HepG2 (cell line): Measurements from ENCODE around the gene CAB39. TPM values are rescaled to one million over a fixed set of nuclear protein-coding genes. Genes with fewer than 3 reads are reported as not detected.

ENCODE experiments used
- AKAP8 ChIP-seq: sonication (generic); formaldehyde crosslinking; IDR thresholded peaks from 2 replicates; pipeline ENCODE4 v1.5.1; 2020; ENCODE audit warnings: mild to moderate bottlenecking, missing genetic modification reagents
- HOXA7 ChIP-seq: sonication (generic); formaldehyde crosslinking; IDR thresholded peaks from 2 replicates; pipeline ENCODE4 v1.8.1; 2022; ENCODE audit warnings: mild to moderate bottlenecking, missing genetic modification reagents, moderate library complexity
- RBAK ChIP-seq: sonication (generic); formaldehyde crosslinking; IDR thresholded peaks from 2 replicates; pipeline ENCODE4 v1.5.1; 2020; ENCODE audit warnings: mild to moderate bottlenecking, missing genetic modification reagents
- SIN3A ChIP-seq: IDR thresholded peaks from 2 replicates; pipeline ENCODE4 v1.6.1; 2011; ENCODE audit warnings: low read depth, mild to moderate bottlenecking, control low read depth, low read length, borderline replicate concordance
- ZNF121 ChIP-seq: sonication (generic); formaldehyde crosslinking; IDR thresholded peaks from 2 replicates; pipeline ENCODE4 v1.5.0; 2020; ENCODE audit warnings: mild to moderate bottlenecking, missing genetic modification reagents
- ZNF251 ChIP-seq: sonication (generic); formaldehyde crosslinking; IDR thresholded peaks from 2 replicates; pipeline ENCODE4 v1.9.0; 2021; ENCODE audit warnings: mild to moderate bottlenecking, missing genetic modification reagents
- ZNF484 ChIP-seq: sonication (generic); formaldehyde crosslinking; IDR thresholded peaks from 2 replicates; pipeline ENCODE4 v1.5.1; 2020; ENCODE audit warnings: mild to moderate bottlenecking, low read depth, missing genetic modification reagents, borderline replicate concordance
- ZNF552 ChIP-seq: sonication (generic); formaldehyde crosslinking; IDR thresholded peaks from 2 replicates; pipeline ENCODE4 v1.9.0; 2022; ENCODE audit warnings: missing genetic modification reagents, mild to moderate bottlenecking, borderline replicate concordance
- polyA plus RNA-seq, 8 experiments: library from polyadenylated mRNA; depleted of rRNA in 3 of 8; stranded (reverse) in 7 of 8; unstranded in 1 of 8; fragments of >200 nt; fragmentation: Illumina TruSeq in 4 of 8; extraction: Trizol in 4 of 8; gene quantifications; 2 replicates each; pipeline versions ENCODE4 v1.2.1 to v1.2.3, GENCODE V29; 2011 to 2016; ENCODE audit warnings: low read depth in 4 of 8, missing spikeins in 1 of 8, mixed read lengths in 1 of 8; ENCODE audit not compliant: insufficient read depth in 1 of 8
- total RNA-seq, 5 experiments: library from RNA; depleted of rRNA; stranded (reverse); fragments of >200 nt; fragmentation: Illumina TruSeq; extraction: Trizol; gene quantifications; 2 replicates each; pipeline ENCODE4 v1.2.3, GENCODE V29; 2016; ENCODE audit warnings: low read depth in 1 of 5
- TF ChIP-seq, protein P1 (sequence below): sonication (generic); formaldehyde crosslinking; IDR thresholded peaks from 2 replicates; pipeline ENCODE4 v1.4.0; 2020; ENCODE audit warnings: missing genetic modification reagents, mild to moderate bottlenecking, borderline replicate concordance
- TF ChIP-seq, protein P2 (sequence below): IDR thresholded peaks from 2 replicates; pipeline ENCODE4 v1.6.1; 2012; ENCODE audit warnings: inconsistent platforms
- TF ChIP-seq, protein P3 (sequence below): sonication (generic); formaldehyde crosslinking; IDR thresholded peaks from 2 replicates; pipeline ENCODE4 v1.8.0; 2022; ENCODE audit warnings: low read depth, missing genetic modification reagents

CAB39 gene
- total and polyA plus RNA-seq, 2 of the 13 experiments (the other 11 are each of a cell fraction or from before 2014, with no cell fraction given): 19.3 to 45.3 TPM

DNA sequence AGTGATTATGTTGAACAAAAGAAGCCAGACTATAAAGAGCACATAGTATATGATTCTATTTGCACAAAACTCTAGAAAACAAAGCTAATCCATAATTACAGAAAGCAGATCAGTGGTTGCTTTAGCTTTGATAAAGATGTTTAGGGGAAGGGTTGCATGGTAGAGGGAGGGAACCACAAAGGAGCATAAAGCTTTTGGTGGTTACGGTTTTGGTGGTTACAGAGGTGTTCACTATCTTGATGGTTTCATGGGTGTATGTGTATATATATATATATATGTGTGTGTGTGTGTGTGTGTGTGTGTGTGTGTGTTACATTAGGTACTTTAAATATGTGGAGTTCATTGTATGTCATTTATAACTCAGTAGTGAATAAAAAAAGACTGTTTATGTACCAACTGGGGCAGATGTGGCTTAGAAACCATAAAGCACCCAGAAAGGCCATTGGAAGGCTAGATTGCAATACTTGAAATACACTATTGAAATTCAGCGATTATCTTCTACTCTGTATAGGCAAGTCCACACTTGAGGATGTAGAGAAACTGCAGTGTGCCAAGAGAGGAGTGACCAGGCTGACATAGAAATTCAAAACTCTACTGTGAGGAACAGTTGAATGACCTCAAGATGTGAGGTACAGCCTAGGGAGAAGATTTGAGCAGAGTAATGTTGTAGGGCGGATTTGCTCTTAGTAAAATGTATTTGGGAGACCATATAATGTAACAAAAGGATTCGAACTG lies 60.6 kb downstream of the CAB39 start (continued):
- TF ChIP-seq, protein P1, sequence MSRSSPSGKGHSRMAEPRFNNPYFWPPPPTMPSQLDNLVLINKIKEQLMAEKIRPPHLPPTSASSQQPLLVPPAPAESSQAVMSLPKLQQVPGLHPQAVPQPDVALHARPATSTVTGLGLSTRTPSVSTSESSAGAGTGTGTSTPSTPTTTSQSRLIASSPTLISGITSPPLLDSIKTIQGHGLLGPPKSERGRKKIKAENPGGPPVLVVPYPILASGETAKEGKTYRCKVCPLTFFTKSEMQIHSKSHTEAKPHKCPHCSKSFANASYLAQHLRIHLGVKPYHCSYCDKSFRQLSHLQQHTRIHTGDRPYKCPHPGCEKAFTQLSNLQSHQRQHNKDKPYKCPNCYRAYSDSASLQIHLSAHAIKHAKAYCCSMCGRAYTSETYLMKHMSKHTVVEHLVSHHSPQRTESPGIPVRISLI (CRISPR knock-in tag): no peak
- TF ChIP-seq HOXA7 (CRISPR knock-in tag) (no peak), AKAP8 (CRISPR knock-in tag) (no peak), ZNF251 (CRISPR knock-in tag) (no peak), ZNF552 (CRISPR knock-in tag) (no peak), ZNF121 (CRISPR knock-in tag) (no peak), SIN3A (no peak), RBAK (CRISPR knock-in tag) (no peak), ZNF484 (CRISPR knock-in tag) (no peak)
- TF ChIP-seq, protein P2, sequence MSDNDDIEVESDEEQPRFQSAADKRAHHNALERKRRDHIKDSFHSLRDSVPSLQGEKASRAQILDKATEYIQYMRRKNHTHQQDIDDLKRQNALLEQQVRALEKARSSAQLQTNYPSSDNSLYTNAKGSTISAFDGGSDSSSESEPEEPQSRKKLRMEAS: no peak
- TF ChIP-seq, protein P3, sequence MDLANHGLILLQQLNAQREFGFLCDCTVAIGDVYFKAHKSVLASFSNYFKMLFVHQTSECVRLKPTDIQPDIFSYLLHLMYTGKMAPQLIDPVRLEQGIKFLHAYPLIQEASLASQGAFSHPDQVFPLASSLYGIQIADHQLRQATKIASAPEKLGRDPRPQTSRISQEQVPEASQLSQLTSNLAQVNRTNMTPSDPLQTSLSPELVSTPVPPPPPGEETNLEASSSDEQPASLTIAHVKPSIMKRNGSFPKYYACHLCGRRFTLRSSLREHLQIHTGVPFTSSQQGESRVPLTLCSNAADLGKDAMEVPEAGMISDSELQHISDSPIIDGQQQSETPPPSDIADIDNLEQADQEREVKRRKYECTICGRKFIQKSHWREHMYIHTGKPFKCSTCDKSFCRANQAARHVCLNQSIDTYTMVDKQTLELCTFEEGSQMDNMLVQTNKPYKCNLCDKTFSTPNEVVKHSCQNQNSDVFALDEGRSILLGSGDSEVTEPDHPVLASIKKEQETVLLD (CRISPR knock-in tag): no peak
